Upper lobe of left lung (tissue), 4 donors: ENCODE measurements around the gene SMDT1.

Source experiments
- EP300 ChIP-seq, 4 donors: sonication (generic); formaldehyde crosslinking; IDR thresholded peaks; one replicate each; pipeline ENCODE4 v1.5.1; 2017; ENCODE audit warnings: antibody characterized with exemption in 4 of 4, control low read depth in 2 of 4
- POLR2A ChIP-seq, 4 donors: fragments of 450-650 bp; IDR thresholded peaks; one replicate each; pipeline ENCODE4 v1.5.1; 2016 to 2017; ENCODE audit warnings: antibody characterized with exemption in 4 of 4, mild to moderate bottlenecking in 2 of 4
- POLR2AphosphoS5 ChIP-seq, 2 donors: sonication (generic); formaldehyde crosslinking; IDR thresholded peaks; one replicate each; pipeline ENCODE4 v1.5.1; 2017; ENCODE audit warnings: antibody characterized with exemption in 2 of 2
- TF ChIP-seq, protein P1 (sequence below), 6 experiments: fragments of 450-650 bp in 4 of 6; fragments of 200-600 bp in 2 of 6; sonication (generic) in 2 of 6; IDR thresholded peaks; one replicate each; pipeline ENCODE4 v1.5.1; 2016 to 2019; ENCODE audit warnings: antibody characterized with exemption in 6 of 6

DNA sequence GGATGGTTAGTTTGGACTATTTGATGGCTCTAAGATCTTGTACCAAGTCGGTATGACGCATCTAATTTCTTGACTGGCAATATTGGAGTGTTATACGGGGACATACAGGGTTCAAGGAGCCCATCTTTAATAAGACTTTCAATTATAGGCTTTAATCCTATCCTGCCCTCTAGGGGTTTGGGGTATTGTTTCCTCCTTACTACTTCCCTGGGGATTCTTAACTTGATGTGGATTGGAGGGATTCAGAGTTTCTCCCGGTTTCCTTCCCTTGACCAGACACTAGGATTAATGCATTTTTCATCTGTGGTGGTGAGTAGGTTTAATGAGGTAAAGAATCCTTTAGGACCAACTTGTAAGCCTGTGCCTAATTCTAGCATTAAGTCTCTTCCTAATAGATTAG is 32.3 kb downstream of the SMDT1 start:
- TF ChIP-seq, protein P1, sequence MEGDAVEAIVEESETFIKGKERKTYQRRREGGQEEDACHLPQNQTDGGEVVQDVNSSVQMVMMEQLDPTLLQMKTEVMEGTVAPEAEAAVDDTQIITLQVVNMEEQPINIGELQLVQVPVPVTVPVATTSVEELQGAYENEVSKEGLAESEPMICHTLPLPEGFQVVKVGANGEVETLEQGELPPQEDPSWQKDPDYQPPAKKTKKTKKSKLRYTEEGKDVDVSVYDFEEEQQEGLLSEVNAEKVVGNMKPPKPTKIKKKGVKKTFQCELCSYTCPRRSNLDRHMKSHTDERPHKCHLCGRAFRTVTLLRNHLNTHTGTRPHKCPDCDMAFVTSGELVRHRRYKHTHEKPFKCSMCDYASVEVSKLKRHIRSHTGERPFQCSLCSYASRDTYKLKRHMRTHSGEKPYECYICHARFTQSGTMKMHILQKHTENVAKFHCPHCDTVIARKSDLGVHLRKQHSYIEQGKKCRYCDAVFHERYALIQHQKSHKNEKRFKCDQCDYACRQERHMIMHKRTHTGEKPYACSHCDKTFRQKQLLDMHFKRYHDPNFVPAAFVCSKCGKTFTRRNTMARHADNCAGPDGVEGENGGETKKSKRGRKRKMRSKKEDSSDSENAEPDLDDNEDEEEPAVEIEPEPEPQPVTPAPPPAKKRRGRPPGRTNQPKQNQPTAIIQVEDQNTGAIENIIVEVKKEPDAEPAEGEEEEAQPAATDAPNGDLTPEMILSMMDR (IDR thresholded peaks at IDR 0.05), result no peak
- TF ChIP-seq POLR2A (IDR thresholded peaks at IDR 0.05) (no peak), EP300 (IDR thresholded peaks at IDR 0.05) (no peak), POLR2AphosphoS5 (IDR thresholded peaks at IDR 0.05) (no peak)
